A673 (cell line): ENCODE measurements around the gene ANKRD10.

Experiments used
- CTCF ChIP-seq: fragments of 300-800, 200-600 bp; sonication (generic); conservative IDR thresholded peaks from 2 replicates; pipeline ENCODE4 v1.5.1; 2017; ENCODE audit warnings: low read depth, mild to moderate bottlenecking, antibody characterized with exemption, low read length, moderate library complexity, mixed read lengths
- EZH2 ChIP-seq: fragments of 200-600 bp; sonication (generic); IDR thresholded peaks from 2 replicates; pipeline ENCODE4 v1.6.1; 2017; ENCODE audit warnings: borderline replicate concordance, low read depth, mild to moderate bottlenecking, mixed read lengths, antibody characterized with exemption, low read length; ENCODE audit not compliant: poor library complexity, severe bottlenecking

DNA sequence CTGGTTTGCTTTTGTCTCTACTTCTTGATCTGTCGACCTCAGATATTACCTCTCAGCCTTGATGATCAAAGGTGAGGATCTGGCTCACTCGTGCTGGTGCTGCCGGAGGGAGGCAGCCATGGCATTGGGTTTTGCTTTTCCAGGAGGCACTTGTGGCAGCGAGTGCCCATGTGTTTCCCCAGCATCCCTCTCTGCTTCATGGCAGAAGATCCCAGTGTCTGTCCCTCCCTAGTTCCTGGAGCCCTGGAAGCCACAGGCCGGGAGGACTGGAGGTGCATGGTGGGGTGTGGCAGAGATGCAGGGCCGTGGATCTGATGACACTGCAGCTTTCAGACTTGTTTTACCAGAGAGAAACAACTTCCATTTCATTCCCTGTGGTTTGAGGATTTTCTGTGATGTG lies 47.5 kb downstream of the ANKRD10 start:
- no peak for TF ChIP-seq CTCF
- TF ChIP-seq EZH2, result no peak
